HG03196 (cell line): Measurements from ENCODE around the gene SV2B.
"Not testable (repeated sequence)": the region's sequence is repeated elsewhere in the genome, so short reads cannot be mapped to it uniquely, and the experiment has no call there.

Experiments used
- ATAC-seq: cut with Tn5 transposase; IDR thresholded peaks from one replicate; pipeline ENCODE4 v1.9.1; 2021; ENCODE audit not compliant: unreplicated experiment

The SV2B gene

GRCh38 chr15:91099995-91100813 lies at the start of gene SV2B:
Gene SV2B (plus strand): TSS chr15:91100257. CDS start chr15:91226264, 126,007 bp downstream.
- peak; percentile 54 for ATAC-seq

- no peak for ATAC-seq
These were observed 48.8 kb upstream of the SV2B start for GRCh38 chr15:91051248-91051647.

- ATAC-seq: no peak
These were observed 45.2 kb upstream of the SV2B start for GRCh38 chr15:91054816-91055215.

GRCh38 chr15:91055548-91056331 lies 44.3 kb upstream of the SV2B start:
- no peak for ATAC-seq

GRCh38 chr15:91061230-91061629 lies 38.8 kb upstream of the SV2B start:
- ATAC-seq: no peak

GRCh38 chr15:91061997-91062396 lies 38.1 kb upstream of the SV2B start:
- ATAC-seq: no peak

GRCh38 chr15:91065505-91065904 lies 34.6 kb upstream of the SV2B start:
- ATAC-seq: no peak

GRCh38 chr15:91067036-91067435 lies 33.0 kb upstream of the SV2B start:
- no peak for ATAC-seq

- ATAC-seq: no peak
These were observed 31.6 kb upstream of the SV2B start for GRCh38 chr15:91068436-91068835.

- no peak for ATAC-seq
These were observed 31.1 kb upstream of the SV2B start for GRCh38 chr15:91068966-91069365.

GRCh38 chr15:91070872-91071271 lies 29.2 kb upstream of the SV2B start:
- no peak for ATAC-seq

GRCh38 chr15:91072161-91072560 lies 27.9 kb upstream of the SV2B start:
- no peak for ATAC-seq

- ATAC-seq: no peak
These were observed 27.0 kb upstream of the SV2B start for GRCh38 chr15:91073077-91073476.

- ATAC-seq: no peak
These were observed 26.3 kb upstream of the SV2B start for GRCh38 chr15:91073768-91074167.

GRCh38 chr15:91075739-91076138 lies 24.3 kb upstream of the SV2B start:
- ATAC-seq: no peak

- no peak for ATAC-seq
These were observed 23.0 kb upstream of the SV2B start for GRCh38 chr15:91077029-91077428.

- not testable (repeated sequence) for ATAC-seq
These were observed 6.2 kb upstream of the SV2B start for GRCh38 chr15:91093866-91094265.

GRCh38 chr15:91098451-91098850 lies 1.6 kb upstream of the SV2B start:
- ATAC-seq: no peak

- peak; percentile 33 for ATAC-seq
These were observed 452 bp upstream of the SV2B start for GRCh38 chr15:91099616-91099994.

- ATAC-seq: no peak
These were observed 954 bp downstream of the SV2B start for GRCh38 chr15:91100814-91101607.

- ATAC-seq: no peak
These were observed 1.5 kb downstream of the SV2B start for GRCh38 chr15:91101608-91101920.
